Stimulated activated CD4-positive, alpha-beta T cell treated with anti-CD3 and anti-CD28 coated beads, Interleukin-15, amount 100 ng/mL, for 24 hours (primary cell): ENCODE data around the gene GSTA1.
"Not testable (repeated sequence)": the region's sequence is repeated elsewhere in the genome, so short reads cannot be mapped to it uniquely, and the experiment has no call there.

Source experiments
- DNase-seq: peaks from one replicate; pipeline ENCODE4 v3.0.0-alpha.2; 2020

The GSTA1 gene

GRCh38 chr6:52753137-52753536 is 50.5 kb downstream of the GSTA1 start:
- DNase-seq = not testable (repeated sequence)

GRCh38 chr6:52752310-52752709 is 51.3 kb downstream of the GSTA1 start:
- no peak for DNase-seq

GRCh38 chr6:52749556-52750152 is 54.0 kb downstream of the GSTA1 start:
- no peak for DNase-seq

- not testable (repeated sequence) for DNase-seq
Observed at GRCh38 chr6:52747301-52747700, 56.3 kb downstream of the GSTA1 start.

GRCh38 chr6:52746213-52746612 is 57.4 kb downstream of the GSTA1 start:
- no peak for DNase-seq

GRCh38 chr6:52745764-52746201 is 57.8 kb downstream of the GSTA1 start:
- DNase-seq = no peak

- DNase-seq = no peak
Observed at GRCh38 chr6:52741872-52742271, 61.7 kb downstream of the GSTA1 start.
